ENCODE measurements around the gene AFG3L2.

AFG3L2 gene

DNA sequence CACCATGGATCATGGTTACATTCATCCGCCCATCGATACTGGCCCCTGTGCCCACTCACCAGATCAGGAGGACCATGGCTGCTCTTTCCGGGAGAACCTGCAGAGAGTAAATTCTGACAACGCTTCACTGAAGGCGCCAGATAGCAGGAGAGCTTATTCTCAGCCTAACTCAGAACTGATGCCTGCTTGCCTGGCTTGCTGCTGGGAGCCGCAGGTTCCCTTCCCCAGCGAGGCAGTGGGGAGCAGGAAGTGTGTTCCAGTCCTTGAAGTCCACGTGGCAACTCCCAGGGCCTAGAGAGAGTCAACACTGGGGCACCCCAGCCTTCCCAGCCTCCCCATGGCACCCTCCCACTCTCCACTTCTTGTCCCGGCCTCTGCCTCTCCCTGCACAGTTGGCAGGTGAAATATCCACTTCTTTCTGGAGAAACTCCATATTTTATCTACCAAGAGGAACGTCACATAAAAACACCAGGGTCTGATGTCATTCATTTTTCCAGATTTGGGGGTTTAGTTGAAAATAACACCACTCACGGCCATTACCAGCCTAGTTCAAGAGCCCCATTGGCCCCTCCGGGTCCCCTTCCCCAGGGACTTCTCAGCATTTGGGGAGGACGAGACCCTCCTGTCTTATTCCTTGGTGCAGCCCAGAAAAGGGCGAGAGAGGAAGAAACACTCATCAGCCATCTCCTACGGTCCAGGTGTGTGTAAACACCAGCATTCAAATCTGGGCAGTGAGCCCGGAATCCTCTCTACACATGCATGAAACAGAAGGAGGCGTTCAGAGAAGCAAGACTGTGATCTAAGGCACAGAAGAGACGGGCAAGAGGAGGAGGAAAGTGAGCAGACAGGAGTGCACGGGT is 72.4 kb downstream of the AFG3L2 start:
- no peak for DNase-seq (ENCODE audit: low read depth, low spot score)

DNA sequence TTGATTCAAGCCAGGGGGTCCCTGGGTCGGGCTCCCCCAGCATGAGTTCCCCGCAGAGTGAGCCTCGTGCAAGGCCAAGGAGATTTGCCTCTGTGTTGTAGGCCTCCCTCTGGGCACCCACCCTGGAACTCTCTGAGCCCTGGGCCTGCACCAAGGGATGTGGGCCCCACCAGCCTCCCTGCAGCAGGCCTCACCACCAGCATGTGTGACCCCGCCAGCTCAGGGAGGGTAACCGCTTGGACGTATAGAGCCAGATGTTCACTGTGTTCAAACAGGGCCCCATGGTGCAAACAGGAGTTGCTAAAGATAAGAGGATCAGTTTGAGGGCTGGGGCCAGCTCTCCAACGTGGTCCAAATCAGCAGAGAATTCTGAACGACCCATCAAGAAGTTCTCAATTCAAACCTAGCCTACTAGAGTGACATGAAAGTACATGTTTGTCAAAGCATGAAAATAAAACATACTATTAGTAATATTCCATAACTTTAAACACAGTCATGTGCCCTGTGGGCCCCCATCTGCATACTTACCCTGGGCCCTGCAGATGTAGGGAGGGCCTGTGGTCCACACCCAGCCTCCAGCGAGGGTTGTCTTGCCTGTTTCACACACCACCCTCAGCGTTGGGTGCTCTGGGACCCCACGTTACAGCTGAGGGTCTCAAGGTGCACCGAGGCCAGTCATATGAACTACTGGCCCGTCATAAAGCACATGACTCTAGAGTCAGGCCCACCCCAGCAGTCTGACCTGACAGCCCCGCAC is 74.5 kb downstream of the AFG3L2 start:
- no peak for DNase-seq (ENCODE audit: low read depth, low spot score)

DNA sequence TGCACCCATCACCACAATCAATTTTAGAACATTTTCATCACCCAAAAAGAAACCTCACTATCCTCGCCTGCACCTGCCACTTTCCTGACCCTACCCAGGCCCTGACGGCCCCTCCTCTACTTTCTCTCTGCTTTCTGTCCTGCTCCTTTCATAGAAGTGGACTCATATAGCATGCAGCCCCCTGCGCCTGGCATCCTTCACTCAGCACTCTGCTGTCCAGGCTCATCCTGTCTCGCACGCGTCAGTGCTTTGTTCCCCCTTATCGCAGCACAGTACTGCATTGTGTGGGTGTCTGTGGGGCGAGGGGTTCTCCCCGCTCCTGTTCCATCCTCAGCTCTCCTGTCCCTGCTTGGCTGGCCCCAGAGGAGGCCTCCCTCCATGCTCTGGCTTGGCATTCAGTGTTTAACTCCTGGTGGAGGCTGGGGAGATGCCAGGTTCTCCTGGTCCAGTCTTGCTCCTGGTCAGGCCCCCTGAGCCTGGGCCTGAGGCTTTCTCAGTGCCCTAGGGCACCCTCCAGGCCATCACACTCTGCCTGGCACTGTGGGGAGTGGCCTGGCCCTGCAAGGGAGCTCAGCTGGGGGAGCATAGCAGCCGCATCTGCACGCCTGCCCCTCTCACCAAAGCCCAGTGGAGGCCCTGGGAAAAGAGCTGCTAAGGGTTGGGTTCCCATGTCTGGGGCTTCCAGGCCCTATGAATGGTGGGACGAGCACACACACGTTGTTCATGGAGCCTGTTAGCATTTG is 75.6 kb downstream of the AFG3L2 start:
- DNase-seq (ENCODE audit: low read depth, low spot score): no peak

DNA sequence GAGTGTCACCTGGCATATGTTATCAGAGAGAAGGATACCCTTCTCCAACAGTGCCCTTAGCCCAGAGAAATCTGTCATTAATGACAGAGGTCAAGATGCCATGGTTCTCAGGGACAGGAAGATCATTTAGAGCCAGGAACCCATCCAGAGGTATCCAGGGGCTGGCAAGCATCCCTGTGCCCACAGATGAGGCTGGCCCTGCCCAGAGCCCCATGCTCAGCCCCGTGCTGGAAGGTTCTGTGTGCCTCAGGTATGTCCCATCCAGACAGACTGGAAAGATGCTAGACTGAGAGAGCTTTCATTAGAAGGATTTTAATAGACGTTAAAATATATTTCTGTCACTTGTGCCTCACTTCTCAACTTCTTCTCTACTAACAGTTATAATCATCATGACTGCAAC is 77.2 kb downstream of the AFG3L2 start:
- no peak for DNase-seq (ENCODE audit: low read depth, low spot score)

DNA sequence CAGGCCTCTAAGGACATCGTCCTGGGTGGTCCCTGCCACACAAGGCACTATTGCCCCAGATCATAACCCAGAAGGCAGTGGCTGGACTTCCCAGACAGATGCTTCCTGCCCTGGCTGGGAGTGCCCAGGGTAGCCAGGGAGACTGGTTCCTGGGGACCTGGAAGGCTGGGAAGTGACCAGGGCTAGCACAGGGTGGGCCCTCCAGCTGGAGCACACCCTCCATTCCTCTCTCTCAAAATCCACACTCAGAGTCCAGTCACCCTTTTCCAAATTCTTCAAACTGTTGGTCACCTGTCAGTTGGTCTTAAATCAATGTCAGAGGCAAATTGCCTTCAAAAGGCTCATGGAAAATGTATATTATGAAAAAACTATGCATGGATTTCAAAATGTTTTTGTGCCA is 80.6 kb downstream of the AFG3L2 start:
- DNase-seq (ENCODE audit: low read depth, low spot score): no peak

DNA sequence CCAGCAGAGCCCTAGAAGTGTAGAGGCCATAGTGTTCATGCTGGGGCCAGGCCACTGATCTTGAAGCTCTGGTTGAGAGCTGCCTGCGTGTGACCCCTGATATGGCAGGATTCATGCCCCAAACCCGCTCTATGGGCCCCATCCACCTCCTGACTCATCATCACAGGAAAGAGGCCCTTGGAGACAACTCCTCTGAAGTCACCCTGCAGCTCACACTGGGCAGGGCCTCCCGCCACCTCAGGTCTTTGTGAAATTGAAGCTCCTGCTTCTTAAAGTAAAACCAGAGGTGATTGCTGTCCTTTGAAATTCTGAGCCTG is 81.0 kb downstream of the AFG3L2 start:
- no peak for DNase-seq (ENCODE audit: low read depth, low spot score)

DNA sequence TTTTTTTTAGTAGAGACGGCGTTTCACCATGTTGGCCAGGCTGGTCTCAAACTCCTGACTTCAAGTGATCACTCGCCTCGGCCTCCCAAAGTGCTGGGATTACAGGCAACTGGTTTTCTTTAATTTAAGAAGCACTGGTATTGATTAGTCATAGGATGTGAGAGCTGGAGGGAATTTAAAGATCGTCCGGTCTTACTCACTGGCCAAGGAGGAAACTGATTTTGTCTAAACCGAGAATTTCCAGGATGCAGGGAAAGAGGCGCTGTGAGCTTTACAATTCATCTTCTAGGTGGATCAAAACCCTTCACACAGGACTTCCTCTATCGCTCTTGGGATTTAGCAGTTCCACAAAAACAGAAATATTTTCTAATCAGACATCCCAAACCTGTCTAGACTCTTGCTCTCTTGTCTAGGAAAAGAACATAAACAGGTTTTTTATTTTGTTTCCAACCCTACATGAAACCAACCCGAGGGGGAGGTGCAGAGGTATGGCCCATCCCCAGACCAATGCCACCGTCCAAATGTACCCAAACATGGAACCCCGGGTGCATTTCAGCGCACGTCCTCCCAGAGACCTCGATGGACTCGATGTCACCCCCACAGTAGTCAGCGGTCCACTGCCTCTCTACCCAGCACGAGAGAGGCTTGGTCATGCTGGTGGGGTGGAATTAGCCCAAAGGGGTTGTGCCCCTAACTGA is 81.5 kb downstream of the AFG3L2 start:
- DNase-seq (ENCODE audit: low read depth, low spot score): no peak

DNA sequence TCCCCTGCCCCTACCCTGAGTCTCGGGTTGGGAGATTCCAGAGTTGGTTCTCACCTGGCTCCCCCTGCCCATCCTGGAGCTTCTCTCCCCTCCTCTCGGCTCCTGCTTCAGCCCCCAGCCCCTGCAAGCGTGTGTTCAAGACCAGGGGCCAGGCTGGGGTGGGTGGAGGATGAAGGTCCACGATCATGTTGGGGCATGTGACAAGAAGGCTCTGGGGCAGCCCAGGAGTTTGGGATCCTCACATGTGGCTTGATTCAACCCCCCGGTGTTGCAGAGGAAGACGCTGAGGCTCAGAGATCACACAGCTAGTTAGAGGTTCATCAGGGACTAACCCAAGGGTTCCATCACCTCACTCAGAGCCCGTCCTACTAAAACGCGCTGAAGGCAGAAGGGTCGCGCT is 83.2 kb downstream of the AFG3L2 start:
- no peak for DNase-seq (ENCODE audit: low read depth, low spot score)

DNA sequence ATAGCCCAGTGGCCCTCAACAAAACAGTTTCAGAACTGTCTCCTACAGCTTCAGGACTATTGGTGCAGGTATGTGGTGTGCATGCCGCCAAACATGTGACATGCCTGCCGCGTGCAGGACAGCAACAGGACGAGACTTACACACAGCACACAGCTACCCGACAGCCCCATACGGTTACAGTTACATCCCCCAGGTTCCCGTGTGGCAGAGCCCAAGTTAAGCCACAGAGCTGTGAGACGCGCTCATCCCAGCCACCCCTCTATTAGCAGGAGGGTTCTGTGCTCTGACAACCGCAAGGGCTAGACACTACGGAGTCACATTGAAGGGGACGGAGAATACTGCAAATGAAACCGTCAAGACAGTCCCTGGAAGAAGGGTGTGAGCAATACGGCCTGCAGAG is 85.3 kb downstream of the AFG3L2 start:
- no peak for DNase-seq (ENCODE audit: low read depth, low spot score)

DNA sequence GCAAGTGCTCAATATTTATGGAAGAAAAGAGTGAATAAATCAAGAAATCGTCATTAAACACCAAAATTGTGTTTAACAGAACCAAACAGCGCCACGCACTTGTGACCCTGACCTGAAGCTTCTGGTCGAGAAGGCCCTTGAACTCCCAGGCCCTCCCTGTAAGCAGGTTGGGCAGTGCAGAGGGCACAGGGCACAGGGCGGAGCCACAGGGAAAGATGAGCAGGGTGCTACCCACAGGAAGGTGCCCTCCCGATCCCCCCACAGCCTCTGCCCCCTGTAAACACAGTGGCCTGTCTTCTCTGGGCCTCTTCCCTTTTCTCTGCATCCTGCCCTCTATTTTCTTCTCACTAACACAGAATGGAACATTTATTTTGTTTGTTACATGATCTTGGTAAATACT is 85.9 kb downstream of the AFG3L2 start:
- no peak for DNase-seq (ENCODE audit: low read depth, low spot score)

DNA sequence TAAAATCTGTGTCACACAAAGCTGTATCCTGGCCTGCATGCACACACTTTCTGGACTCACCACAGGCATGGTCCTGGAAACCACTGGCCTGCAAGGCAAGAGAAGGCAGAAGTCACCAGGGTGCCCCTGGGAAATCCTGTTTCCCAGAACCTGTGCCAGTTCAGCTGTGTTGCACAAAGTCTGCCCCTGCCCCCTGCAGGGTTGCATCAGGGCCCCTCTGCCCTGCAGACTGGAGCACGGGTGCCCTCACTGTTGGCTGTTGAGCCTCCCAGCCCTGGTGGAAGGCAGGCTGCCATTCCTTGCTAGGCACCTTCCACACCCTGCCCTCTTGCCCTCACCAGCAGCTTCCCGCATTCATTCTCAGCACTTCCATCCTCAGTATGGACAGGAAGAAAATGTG is 86.9 kb downstream of the AFG3L2 start:
- no peak for DNase-seq (ENCODE audit: low read depth, low spot score)

DNA sequence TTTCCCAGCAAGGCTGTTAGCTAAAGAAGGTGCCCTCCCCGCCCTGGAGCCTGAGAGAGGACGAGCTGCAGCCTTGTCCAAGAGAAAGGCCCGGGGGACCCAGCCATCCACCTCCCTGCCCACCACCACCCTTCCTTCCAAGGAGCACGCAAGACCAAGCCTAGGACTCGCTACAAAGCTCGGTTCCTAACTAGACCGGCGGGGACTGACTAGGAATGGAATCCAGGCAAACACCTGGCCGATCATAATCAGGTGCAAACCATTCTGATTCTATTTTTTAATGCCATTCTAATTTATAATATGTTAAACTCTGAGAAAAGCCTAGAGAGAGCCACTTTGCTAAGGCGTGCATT is 88.6 kb downstream of the AFG3L2 start:
- DNase-seq (ENCODE audit: low read depth, low spot score): no peak

DNA sequence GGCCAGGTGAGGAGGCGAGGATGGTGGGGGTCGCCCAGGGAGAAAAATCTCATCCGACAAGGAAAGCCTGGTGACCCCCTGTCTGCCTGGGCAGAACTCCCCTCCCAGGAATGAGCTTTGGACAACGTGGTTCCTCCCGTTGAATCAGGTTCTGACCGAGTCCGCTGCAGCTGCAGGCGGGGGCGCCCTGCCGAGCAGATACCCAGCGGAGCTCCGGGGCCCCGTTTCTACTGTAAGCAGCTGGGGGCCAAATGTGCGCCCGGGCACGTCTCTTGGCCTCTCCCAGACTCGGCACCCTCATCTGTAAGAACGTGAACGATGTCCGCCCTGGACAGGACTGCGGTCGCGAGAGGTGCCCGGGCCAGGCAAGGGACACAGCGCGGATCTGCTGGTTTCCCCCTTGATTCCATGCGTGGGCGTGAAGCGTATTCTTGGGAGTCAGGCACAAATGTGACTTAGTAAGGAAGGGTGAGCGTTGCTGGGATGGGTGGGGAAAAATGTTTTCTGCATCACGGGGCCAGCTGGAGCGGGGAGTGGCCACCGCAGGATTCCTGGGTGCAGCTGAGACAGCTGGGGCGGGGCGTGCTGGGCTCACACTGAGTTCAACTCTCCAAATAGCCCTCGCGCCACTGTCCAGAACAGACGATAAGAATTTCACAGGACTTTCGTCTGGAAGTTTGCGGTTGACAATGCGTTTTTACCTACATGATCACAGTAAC is 89.2 kb downstream of the AFG3L2 start:
- no peak for DNase-seq (ENCODE audit: low read depth, low spot score)

DNA sequence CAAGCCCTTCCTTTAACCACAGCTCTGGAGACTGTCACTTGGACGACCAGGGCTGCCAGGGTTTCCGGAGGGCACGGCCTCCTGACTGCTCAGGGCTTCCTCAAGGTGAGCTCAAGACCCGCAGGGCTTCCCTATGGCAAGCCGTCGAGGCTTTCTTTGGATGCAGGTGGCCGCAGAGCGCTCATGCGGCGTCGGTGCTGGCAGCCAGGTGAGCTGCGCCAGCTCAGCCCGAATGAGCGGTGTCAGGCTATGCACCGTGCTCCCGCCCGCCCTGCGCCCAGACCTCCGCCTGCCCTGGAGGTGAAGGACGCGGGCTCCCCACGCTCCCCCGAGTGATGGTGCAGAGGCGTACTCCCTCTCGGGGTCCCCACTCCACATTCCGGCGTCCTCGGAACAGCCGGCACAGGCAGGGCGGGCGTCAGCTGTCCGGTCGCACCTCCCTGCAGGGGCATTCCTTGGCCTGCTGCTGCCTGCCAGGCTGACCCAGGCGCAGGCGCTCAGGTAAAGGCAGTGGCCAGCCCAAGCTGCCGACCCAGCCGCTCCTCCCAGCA is 89.8 kb downstream of the AFG3L2 start:
- no peak for DNase-seq (ENCODE audit: low read depth, low spot score)

DNA sequence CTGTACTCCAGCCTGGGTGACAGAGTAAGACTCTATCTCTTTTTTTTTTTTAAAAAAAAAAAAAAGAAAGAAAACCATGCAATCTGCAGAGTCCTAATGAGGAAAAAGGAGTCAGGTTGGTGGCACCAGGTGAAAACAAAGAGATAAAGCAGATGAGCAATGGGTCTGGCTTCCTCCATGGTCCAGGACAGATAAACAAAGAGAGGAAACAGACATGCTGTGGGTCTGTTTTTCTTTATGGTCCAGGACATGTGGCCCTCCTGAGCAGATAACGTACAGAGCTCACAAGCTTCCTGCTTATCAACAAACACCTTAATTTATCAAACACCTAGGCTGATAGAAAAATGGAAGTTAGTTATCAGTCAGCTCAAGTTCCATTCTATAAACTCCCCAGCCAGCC is 93.4 kb downstream of the AFG3L2 start:
- DNase-seq (ENCODE audit: low read depth, low spot score): no peak

DNA sequence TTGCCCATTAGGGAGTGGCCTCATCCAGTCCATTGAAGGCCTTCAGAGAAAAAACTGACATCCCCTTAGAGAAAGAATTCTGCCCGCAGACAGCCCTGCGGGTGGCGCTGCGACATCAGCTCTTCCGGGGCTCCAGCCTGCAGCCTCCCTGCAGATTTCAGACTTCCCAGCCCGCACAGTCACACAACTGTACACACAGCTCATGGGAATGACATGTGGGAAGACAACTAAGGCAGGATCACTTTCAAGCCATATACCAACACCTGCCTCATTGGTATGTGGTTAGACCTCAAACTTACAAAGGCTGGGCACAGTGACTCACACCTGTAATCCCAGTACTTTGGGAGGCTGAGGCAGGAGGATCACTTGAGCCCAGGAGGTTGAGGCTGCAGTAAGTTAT is 93.8 kb downstream of the AFG3L2 start:
- DNase-seq (ENCODE audit: low read depth, low spot score): no peak

DNA sequence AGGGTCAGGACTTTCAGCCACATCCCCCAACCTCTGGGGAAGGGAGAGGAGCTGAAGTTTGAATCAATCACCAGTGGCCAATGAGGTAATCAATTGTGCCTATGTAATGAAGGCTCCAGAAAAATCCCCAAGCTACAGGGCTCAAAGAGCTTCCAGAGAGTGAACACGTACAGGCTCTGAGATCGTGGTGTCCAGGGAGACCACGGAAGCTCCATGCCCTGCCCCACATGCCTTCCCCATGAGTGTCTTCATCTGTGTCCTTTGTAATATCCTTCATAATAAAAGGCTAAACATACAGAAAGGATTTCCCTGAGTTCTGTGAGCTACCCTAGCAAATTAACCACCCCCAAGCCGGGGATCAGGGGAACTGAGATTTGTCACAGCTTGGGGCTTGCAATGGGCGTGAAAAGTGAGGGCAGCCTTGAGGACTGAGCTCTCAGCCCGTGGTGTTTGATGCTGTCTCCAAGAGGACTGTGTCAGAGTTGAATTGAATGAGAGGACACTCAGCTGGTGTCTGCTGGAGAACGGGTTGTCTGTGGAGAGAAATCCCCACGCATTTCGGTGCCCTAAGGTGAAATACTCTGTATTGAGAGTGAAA is 94.5 kb downstream of the AFG3L2 start:
- DNase-seq (ENCODE audit: low read depth, low spot score): no peak

DNA sequence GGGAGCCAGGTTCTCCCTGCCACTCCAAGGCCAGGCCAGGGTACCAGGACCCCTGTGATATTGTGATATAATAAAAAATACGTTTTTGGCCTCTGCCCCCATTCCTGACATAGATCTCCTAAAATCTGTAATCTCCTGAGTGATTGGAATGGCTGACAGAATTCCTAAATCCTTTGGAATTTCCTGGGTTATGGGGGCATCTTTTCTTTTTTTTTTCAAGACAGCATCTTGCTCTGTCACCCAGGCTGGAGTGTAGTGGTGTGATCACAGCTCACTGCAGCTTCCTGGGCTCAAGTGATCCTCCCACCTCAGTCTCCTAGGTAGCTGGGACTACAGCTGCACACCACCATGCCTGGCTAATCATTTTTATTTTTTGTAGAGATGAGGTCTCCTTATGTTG is 95.2 kb downstream of the AFG3L2 start:
- DNase-seq (ENCODE audit: low read depth, low spot score): no peak

DNA sequence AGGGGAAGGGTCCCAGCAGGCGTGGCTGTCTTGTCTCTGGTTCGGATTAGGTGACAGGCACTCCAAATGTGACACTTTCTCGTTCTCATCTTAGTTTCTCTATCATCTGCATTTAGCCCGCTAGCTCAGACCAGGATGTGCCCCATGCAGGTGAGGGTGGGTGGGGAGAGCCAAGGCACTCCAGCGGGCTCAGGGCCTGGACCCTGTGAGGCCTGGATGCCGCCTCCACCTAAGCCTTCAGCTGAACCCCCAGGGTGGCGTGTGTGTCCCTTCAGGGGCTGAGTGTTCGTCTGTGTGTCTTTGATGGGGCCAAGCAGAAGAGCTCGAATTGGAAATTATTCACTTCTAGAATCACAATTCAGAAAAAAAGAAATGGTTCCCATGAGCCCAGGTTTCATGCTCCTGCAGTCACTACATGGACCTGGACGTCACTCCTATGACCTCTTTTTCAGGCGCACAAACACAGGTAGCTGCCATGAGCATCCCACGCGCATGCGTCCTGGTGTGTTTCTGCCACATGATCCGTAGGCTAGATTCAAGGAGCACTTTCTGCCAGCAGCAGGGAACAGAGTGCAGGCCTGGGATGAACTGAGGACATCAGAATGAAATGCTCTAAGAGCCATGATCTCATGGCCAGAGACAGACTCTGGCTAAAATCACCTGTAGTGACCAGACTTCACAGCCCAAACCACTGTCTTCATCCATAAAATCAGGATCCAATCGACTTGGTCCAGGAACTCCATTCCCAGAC is 97.1 kb downstream of the AFG3L2 start:
- DNase-seq (ENCODE audit: low read depth, low spot score): no peak
